Upper lobe of right lung (tissue), 1 donor: Measurements from ENCODE around the gene DISP2. TPM values are rescaled to one million over a fixed set of nuclear protein-coding genes. Genes with fewer than 3 reads are reported as not detected.

Experiments used
- ATAC-seq: fragments of 200-7000 bp; cut with Tn5 transposase; one replicate; pipeline ENCODE4 v1.9.1; 2020; ENCODE audit warnings: mild to moderate bottlenecking, moderate library complexity
- DNase-seq: peaks from one replicate; pipeline ENCODE4 v3.0.0-alpha.2; 2020
- H3K27ac ChIP-seq: fragments of 200-600 bp; one replicate; pipeline ENCODE4 v1.8.0; 2022
- H3K27me3 ChIP-seq: fragments of 200-600 bp; one replicate; pipeline ENCODE4 v1.8.0; 2022; ENCODE audit warnings: mild to moderate bottlenecking
- H3K36me3 ChIP-seq: fragments of 200-600 bp; one replicate; pipeline ENCODE4 v1.8.0; 2022
- H3K4me1 ChIP-seq: fragments of 200-600 bp; one replicate; pipeline ENCODE4 v1.8.0; 2022
- H3K4me3 ChIP-seq: fragments of 200-600 bp; one replicate; pipeline ENCODE4 v1.8.0; 2022; ENCODE audit warnings: mild to moderate bottlenecking
- H3K9me3 ChIP-seq: fragments of 200-600 bp; one replicate; pipeline ENCODE4 v1.8.0; 2022
- CTCF ChIP-seq: fragments of 200-600 bp; IDR thresholded peaks from one replicate; pipeline ENCODE4 v1.8.0; 2022; ENCODE audit warnings: antibody characterized with exemption
- intact Hi-C: fragments of 100-400 bp; cut with DNase I; formaldehyde crosslinking; loops from one replicate; pipeline ENCODE4 v1.11.0; 2022
- total RNA-seq: library from RNA; stranded (reverse); fragmentation: NEBNext Ultra II Directional; extraction: Animal tissue kit (Norgen Biotek cat#: 25700); gene quantifications from one replicate; pipeline ENCODE4 v1.2.1, GENCODE V29; 2021
- donor health status: DM: no; HTN: yes; CAD: no; lungs with severe emphysema.

Gene DISP2
- total RNA-seq, 1 donor from 2014 or later = 6.5 TPM

- Histone ChIP-seq H3K9me3 (no peaks in the 10 kb centered on the region), H3K27me3 (no peaks in the 10 kb centered on the region), H3K4me3 (no peak overlapping the region), H3K36me3 (peaks cover 84% of the 10 kb centered on the region), H3K4me1 (no peaks in the 10 kb centered on the region), H3K27ac (no peak overlapping the region)
- TF ChIP-seq CTCF = no peak
- intact Hi-C loops = no loop called here
- DNase-seq (no peak), ATAC-seq (no peak)
Observed at GRCh38 chr15:40414816-40415215, 56.8 kb downstream of the DISP2 start.

- intact Hi-C loops = no loop called here
- no peaks in the 10 kb centered on the region for H3K9me3 ChIP-seq
- TF ChIP-seq CTCF = no peak
- ATAC-seq = no peak
- H3K27ac ChIP-seq = no peak overlapping the region
- no peak for DNase-seq
- no peaks in the 10 kb centered on the region for H3K27me3 ChIP-seq
- peaks cover 81% of the 10 kb centered on the region for H3K36me3 ChIP-seq
- no peak overlapping the region for H3K4me3 ChIP-seq
- H3K4me1 ChIP-seq = peaks cover 3% of the 10 kb centered on the region
Observed at GRCh38 chr15:40415226-40415625, 57.2 kb downstream of the DISP2 start.

- intact Hi-C loops = no loop called here
- no peak for DNase-seq
- peaks cover 72% of the 10 kb centered on the region for H3K36me3 ChIP-seq
- peaks cover 9% of the 10 kb centered on the region for H3K4me1 ChIP-seq
- H3K27me3 ChIP-seq = no peaks in the 10 kb centered on the region
- no peak overlapping the region for H3K4me3 ChIP-seq
- ATAC-seq = no peak
- no peaks in the 10 kb centered on the region for H3K9me3 ChIP-seq
- H3K27ac ChIP-seq = no peak overlapping the region
- TF ChIP-seq CTCF = no peak
Observed at GRCh38 chr15:40416056-40416455, 58.0 kb downstream of the DISP2 start.

- Histone ChIP-seq H3K4me1 (peaks cover 20% of the 10 kb centered on the region), H3K27me3 (no peaks in the 10 kb centered on the region), H3K36me3 (peaks cover 53% of the 10 kb centered on the region), H3K27ac (no peak overlapping the region), H3K9me3 (no peaks in the 10 kb centered on the region), H3K4me3 (no peak overlapping the region)
- TF ChIP-seq CTCF = no peak
- no peak for DNase-seq
- intact Hi-C loops = no loop called here
- ATAC-seq = no peak
Observed at GRCh38 chr15:40418126-40418525, 60.1 kb downstream of the DISP2 start.

GRCh38 chr15:40420071-40420713 is 62.2 kb downstream of the DISP2 start:
- H3K9me3 ChIP-seq = no peaks in the 10 kb centered on the region
- peak overlapping the region; percentile 17 for H3K27ac ChIP-seq
- no peak for TF ChIP-seq CTCF
- intact Hi-C loops = loop anchor here (5.0 to 10.0 kb wide), 2 partner anchors 55 to 143 kb away; no protein-coding TSS in a partner anchor
- H3K4me1 ChIP-seq = peaks cover 20% of the 10 kb centered on the region
- no peak for DNase-seq
- no peak for ATAC-seq
- H3K36me3 ChIP-seq = peaks cover 32% of the 10 kb centered on the region
- H3K4me3 ChIP-seq = no peak overlapping the region
- no peaks in the 10 kb centered on the region for H3K27me3 ChIP-seq
